ENCODE results near the gene EEF1A1. TPM values are rescaled to one million over a fixed set of nuclear protein-coding genes. Genes with fewer than 3 reads are reported as not detected.
A peak's percentile ranks its signal among the peaks of the same experiment; 100 is the strongest.
"Not testable (repeated sequence)": the region's sequence is repeated elsewhere in the genome, so short reads cannot be mapped to it uniquely, and the experiment has no call there.

The EEF1A1 gene
- total and polyA plus RNA-seq, 5 donors from 2014 or later: 6,574 to 12,846 (median 10,044) TPM

DNA sequence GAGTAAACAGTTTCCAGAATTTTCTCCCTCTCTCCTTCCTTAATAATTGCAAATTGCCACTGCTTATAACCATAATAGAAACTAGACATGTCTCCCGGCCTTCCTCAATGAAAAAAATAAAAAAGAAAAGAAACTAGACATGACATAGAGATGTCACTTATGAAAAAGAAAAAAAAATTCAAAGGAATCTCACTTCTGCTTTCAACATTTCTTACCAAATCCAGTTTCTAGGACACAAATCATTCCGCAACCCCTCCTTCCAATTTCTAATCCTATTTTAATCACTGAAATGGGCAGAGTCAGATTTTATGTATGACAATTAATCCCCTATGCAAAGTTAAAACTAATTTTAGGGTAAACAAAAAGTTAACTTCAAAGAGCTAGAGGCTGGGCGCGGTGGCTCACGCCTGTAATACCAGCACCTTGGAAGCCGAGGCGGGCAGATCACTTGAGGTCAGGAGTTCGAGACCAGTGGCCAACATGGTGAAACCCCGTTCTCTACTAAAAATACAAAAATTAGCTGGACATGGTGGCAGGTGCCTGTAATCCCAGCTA is 40.1 kb upstream of the EEF1A1 start:
- Histone ChIP-seq H3K4me1 (ENCODE audit: control insufficient read depth, insufficient read depth, low read length, poor library complexity, severe bottlenecking) (no peaks in the 10 kb centered on the region), H3K27ac (ENCODE audit: insufficient read depth, low read length, poor library complexity, severe bottlenecking) (no peak overlapping the region), H3K27me3 (ENCODE audit: control insufficient read depth, insufficient read depth, low read length) (no peaks in the 10 kb centered on the region), H3K9me3 (ENCODE audit: control insufficient read depth in 2 of 2, low read length in 2 of 2) (no peaks in the 10 kb centered on the region), H3K36me3 (ENCODE audit: control insufficient read depth, insufficient read depth, low read length) (no peaks in the 10 kb centered on the region), H3K4me3 (ENCODE audit: low read depth, low read length) (no peak overlapping the region)
- no peak for ATAC-seq (ENCODE audit: low read depth in 2 of 2)
- H3K27me3 Mint-ChIP-seq: no peaks in the 10 kb centered on the region
- no peak overlapping the region for H3K27ac Mint-ChIP-seq
- DNase-seq: no peak
- H3K9me3 Mint-ChIP-seq: peaks cover 0 to 1% (median 0%) of the 10 kb centered on the region in 7 donors
- peaks cover 6 to 16% (median 11%) of the 10 kb centered on the region in 4 donors for H3K4me1 Mint-ChIP-seq
- H3K36me3 Mint-ChIP-seq: no peaks in the 10 kb centered on the region
- H3K4me3 Mint-ChIP-seq: no peak overlapping the region

DNA sequence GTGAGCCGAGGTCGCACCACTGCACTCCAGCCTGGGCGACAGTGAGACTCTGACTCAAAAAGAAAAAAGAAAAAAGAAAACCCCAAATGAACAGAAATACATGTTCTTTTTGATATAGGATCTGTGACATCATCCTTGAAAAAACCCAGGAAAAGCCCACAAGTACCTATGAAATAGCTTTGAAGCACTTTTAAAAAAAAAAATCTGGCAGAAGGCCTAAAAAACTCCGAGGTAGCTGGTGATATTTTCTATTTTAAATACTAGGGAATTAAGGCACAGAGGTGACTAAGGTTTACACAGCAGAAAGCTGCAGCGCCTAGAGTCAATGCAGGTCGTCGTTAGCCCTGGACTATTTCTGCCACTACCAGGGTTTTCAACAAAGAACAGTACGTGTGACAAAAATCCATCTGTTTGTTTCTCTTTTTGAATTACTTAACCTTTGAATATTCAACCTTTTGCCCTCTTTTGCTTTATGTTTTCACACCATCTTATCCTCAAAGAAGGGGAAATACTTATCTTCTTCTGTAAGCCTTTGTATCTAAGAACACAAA is 39.4 kb upstream of the EEF1A1 start:
- ATAC-seq (ENCODE audit: low read depth in 2 of 2): no peak

DNA sequence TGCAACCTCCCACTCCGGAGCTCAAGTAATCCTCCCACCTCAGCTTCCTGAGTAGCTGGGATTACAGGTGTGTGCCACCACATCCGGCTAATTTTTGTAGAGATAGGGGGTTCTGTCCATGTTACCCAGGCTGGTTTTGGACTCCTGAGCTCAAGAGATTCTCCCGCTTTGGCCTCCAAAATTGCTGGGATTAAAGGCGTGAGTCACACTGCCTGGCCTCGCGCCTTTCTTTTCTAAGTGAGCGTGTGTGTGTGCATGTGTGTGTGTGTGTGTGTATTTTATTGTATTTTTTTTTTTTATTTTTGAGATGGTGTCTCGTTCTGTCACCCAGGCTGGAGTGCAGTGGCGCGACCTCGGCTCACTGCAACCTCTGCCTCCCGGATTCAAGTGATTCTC is 38.6 kb upstream of the EEF1A1 start:
- H3K27me3 Mint-ChIP-seq; ATAC-seq (ENCODE audit: low read depth in 2 of 2): not testable (repeated sequence)

More for the DNA sequence above, 39.4 kb upstream of the EEF1A1 start:
- Histone ChIP-seq H3K27me3 (ENCODE audit: control insufficient read depth, insufficient read depth, low read length) (no peaks in the 10 kb centered on the region), H3K4me1 (ENCODE audit: control insufficient read depth, insufficient read depth, low read length, poor library complexity, severe bottlenecking) (no peaks in the 10 kb centered on the region), H3K36me3 (ENCODE audit: control insufficient read depth, insufficient read depth, low read length) (no peaks in the 10 kb centered on the region), H3K27ac (ENCODE audit: insufficient read depth, low read length, poor library complexity, severe bottlenecking) (no peak overlapping the region), H3K9me3 (ENCODE audit: control insufficient read depth in 2 of 2, low read length in 2 of 2) (no peaks in the 10 kb centered on the region), H3K4me3 (ENCODE audit: low read depth, low read length) (no peak overlapping the region)
- no peak for DNase-seq
- Mint-ChIP-seq H3K27me3 (no peaks in the 10 kb centered on the region), H3K27ac (no peak overlapping the region), H3K9me3 (peaks cover 0 to 1% (median 0%) of the 10 kb centered on the region in 7 donors), H3K4me1 (peaks cover 6 to 16% (median 11%) of the 10 kb centered on the region in 4 donors), H3K36me3 (no peaks in the 10 kb centered on the region), H3K4me3 (peak overlapping the region in 1 of 4 donors; percentile 16)

DNA sequence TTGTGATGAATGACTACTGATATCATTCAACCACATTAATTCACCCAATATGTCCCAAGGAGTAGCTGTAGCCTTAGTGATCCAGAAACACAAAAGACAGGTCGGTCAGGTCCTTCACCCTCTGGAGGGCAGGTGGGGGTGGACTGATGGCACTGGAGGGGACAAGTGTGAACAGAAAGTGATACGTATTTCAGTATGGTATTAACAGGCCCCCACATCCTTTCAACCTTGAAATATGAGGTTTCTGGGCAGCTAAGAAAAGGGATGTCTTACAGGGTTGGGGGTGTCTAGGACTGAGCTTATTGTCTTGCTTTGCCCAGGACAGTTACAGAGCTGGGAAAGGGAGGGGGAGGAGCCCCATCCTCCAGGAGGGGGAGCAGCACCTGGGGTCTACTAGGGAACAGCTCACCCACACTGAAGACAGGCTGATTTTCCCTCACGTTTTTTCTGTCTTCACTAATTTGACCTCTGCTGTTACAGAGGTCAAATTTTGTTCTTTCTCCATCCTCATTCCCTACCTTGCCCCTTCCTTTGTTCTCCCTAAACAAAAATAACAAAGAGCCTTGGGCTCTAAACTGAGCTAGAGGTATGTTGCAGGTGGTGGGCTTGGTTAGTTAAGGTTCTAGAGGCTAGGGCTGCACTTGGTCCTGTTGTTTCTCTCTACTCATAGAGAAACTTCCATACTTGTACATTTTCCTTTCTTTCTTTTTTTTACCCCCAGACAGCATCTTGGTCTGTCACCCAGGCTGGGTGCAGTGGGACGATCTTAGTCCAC is 38.0 kb upstream of the EEF1A1 start:
- DNase-seq: no peak
- no peaks in the 10 kb centered on the region for H3K36me3 Mint-ChIP-seq
- peaks cover 6 to 13% (median 11%) of the 10 kb centered on the region in 4 donors for H3K4me1 Mint-ChIP-seq
- Histone ChIP-seq H3K9me3 (ENCODE audit: control insufficient read depth in 2 of 2, low read length in 2 of 2) (no peaks in the 10 kb centered on the region), H3K27me3 (ENCODE audit: control insufficient read depth, insufficient read depth, low read length) (no peaks in the 10 kb centered on the region), H3K4me1 (ENCODE audit: control insufficient read depth, insufficient read depth, low read length, poor library complexity, severe bottlenecking) (no peaks in the 10 kb centered on the region), H3K27ac (ENCODE audit: insufficient read depth, low read length, poor library complexity, severe bottlenecking) (no peak overlapping the region), H3K36me3 (ENCODE audit: control insufficient read depth, insufficient read depth, low read length) (no peaks in the 10 kb centered on the region), H3K4me3 (ENCODE audit: low read depth, low read length) (no peak overlapping the region)
- ATAC-seq (ENCODE audit: low read depth in 2 of 2): no peak
- no peak overlapping the region for H3K4me3 Mint-ChIP-seq
- H3K27ac Mint-ChIP-seq: peak overlapping the region in 2 of 3 donors; percentile 29 to 57
- no peaks in the 10 kb centered on the region for H3K27me3 Mint-ChIP-seq
- no peaks in the 10 kb centered on the region for H3K9me3 Mint-ChIP-seq

More for the DNA sequence above, 38.6 kb upstream of the EEF1A1 start:
- H3K4me1 ChIP-seq (ENCODE audit: control insufficient read depth, insufficient read depth, low read length, poor library complexity, severe bottlenecking); H3K36me3 Mint-ChIP-seq; H3K4me3 ChIP-seq (ENCODE audit: low read depth, low read length); H3K36me3 ChIP-seq (ENCODE audit: control insufficient read depth, insufficient read depth, low read length); H3K9me3 ChIP-seq (ENCODE audit: control insufficient read depth in 2 of 2, low read length in 2 of 2); H3K9me3 Mint-ChIP-seq; H3K27me3 ChIP-seq (ENCODE audit: control insufficient read depth, insufficient read depth, low read length); H3K27ac ChIP-seq (ENCODE audit: insufficient read depth, low read length, poor library complexity, severe bottlenecking); DNase-seq; H3K4me3 Mint-ChIP-seq: not testable (repeated sequence)
- Mint-ChIP-seq H3K4me1 (peaks cover 6 to 13% (median 11%) of the 10 kb centered on the region in 4 donors), H3K27ac (peak overlapping the region in 1 of 3 donors; percentile 29)

DNA sequence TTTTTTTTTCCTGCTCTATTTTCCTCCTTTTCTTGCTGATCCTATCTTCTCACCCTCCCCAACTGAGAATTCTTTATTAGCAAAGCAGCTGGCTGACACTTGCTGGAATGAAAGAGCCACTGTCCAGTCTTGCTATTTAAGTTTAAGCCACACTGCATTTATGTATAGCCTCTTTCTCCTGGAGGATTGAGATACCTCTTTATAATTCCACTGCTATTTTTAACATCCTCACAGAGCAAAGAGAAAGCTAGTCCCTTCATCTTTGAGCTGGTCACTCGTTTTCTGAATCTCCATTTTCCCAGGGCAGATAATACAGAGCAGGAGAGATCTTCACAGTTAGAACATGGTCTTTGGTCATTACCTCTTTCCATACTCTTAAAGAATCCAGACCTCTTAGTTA is 36.0 kb upstream of the EEF1A1 start:
- H3K27me3 Mint-ChIP-seq: no peaks in the 10 kb centered on the region
- no peaks in the 10 kb centered on the region for H3K4me1 ChIP-seq (ENCODE audit: control insufficient read depth, insufficient read depth, low read length, poor library complexity, severe bottlenecking)
- ATAC-seq (ENCODE audit: low read depth in 2 of 2): no peak

DNA sequence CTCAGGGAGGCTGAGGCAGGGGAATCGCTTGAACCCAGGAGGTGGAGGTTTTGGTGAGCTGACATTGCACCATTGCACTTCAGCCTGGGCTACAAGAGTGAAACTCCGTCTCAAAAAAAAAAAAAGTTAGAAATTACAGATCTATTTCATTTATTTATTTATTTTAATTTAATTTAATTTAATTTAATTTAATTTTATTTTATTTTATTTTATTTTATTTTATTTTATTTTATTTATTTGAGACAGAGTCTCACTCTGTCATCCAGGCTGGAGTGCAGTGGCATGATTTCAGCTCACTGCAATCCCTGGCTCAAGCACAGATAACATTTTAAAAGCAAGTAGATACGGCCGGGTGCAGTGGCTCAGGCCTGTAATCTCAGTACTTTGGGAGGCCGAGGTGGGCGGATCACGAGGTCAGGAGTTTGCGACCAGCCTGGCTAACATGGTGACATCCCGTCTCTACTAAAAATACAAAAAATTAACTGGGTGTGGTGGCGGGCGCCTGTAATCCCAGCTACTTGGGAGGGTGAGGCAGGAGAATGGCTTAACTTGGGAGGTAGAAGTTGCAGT is 34.6 kb upstream of the EEF1A1 start:
- not testable (repeated sequence) for H3K4me3 ChIP-seq (ENCODE audit: low read depth, low read length); H3K9me3 ChIP-seq (ENCODE audit: control insufficient read depth in 2 of 2, low read length in 2 of 2); H3K27ac Mint-ChIP-seq

More for the DNA sequence above, 36.0 kb upstream of the EEF1A1 start:
- H3K27ac Mint-ChIP-seq: no peak overlapping the region
- Histone ChIP-seq H3K4me3 (ENCODE audit: low read depth, low read length) (no peak overlapping the region), H3K9me3 (ENCODE audit: control insufficient read depth in 2 of 2, low read length in 2 of 2) (no peaks in the 10 kb centered on the region), H3K27ac (ENCODE audit: insufficient read depth, low read length, poor library complexity, severe bottlenecking) (no peak overlapping the region), H3K27me3 (ENCODE audit: control insufficient read depth, insufficient read depth, low read length) (no peaks in the 10 kb centered on the region), H3K36me3 (ENCODE audit: control insufficient read depth, insufficient read depth, low read length) (no peaks in the 10 kb centered on the region)
- DNase-seq: no peak
- no peaks in the 10 kb centered on the region for H3K36me3 Mint-ChIP-seq
- no peaks in the 10 kb centered on the region for H3K9me3 Mint-ChIP-seq
- no peak overlapping the region for H3K4me3 Mint-ChIP-seq
- peaks cover 6 to 13% (median 11%) of the 10 kb centered on the region in 4 donors for H3K4me1 Mint-ChIP-seq

DNA sequence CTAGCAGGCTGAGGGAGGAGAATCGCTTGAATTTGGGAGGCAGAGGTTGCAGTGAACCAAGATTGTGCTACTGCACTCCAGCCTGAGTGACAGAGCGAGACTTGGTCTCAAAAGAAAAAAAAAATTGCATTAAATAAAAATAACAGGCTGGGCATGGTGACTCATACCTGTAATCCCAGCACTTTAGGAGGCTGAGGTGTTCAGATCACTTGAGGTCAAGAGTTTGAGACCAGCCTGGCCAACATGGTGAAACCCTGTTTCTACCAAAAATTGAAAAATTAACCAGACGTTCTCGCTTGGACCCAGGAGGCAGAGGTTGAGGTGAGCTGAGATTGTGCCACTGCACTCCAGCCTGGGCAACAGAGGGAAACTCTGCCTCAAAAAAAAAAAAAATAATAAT is 30.3 kb upstream of the EEF1A1 start:
- ATAC-seq (ENCODE audit: low read depth in 2 of 2); H3K4me1 ChIP-seq (ENCODE audit: control insufficient read depth, insufficient read depth, low read length, poor library complexity, severe bottlenecking); H3K4me3 Mint-ChIP-seq; H3K36me3 ChIP-seq (ENCODE audit: control insufficient read depth, insufficient read depth, low read length); H3K9me3 ChIP-seq (ENCODE audit: control insufficient read depth in 2 of 2, low read length in 2 of 2); DNase-seq; H3K27me3 ChIP-seq (ENCODE audit: control insufficient read depth, insufficient read depth, low read length); H3K4me1 Mint-ChIP-seq; H3K27ac ChIP-seq (ENCODE audit: insufficient read depth, low read length, poor library complexity, severe bottlenecking); H3K9me3 Mint-ChIP-seq; H3K27ac Mint-ChIP-seq; H3K27me3 Mint-ChIP-seq; H3K4me3 ChIP-seq (ENCODE audit: low read depth, low read length); H3K36me3 Mint-ChIP-seq: not testable (repeated sequence)

More for the DNA sequence above, 34.6 kb upstream of the EEF1A1 start:
- H3K27ac ChIP-seq (ENCODE audit: insufficient read depth, low read length, poor library complexity, severe bottlenecking); H3K9me3 Mint-ChIP-seq; DNase-seq; H3K27me3 Mint-ChIP-seq; H3K36me3 Mint-ChIP-seq; ATAC-seq (ENCODE audit: low read depth in 2 of 2); H3K4me3 Mint-ChIP-seq; H3K27me3 ChIP-seq (ENCODE audit: control insufficient read depth, insufficient read depth, low read length); H3K4me1 ChIP-seq (ENCODE audit: control insufficient read depth, insufficient read depth, low read length, poor library complexity, severe bottlenecking); H3K36me3 ChIP-seq (ENCODE audit: control insufficient read depth, insufficient read depth, low read length); H3K4me1 Mint-ChIP-seq: not testable (repeated sequence)

All from CD4-positive, CD25-positive, alpha-beta regulatory T cell (primary cell).